HepG2 (cell line): ENCODE results near the gene IL1RL2. TPM values are rescaled to one million over a fixed set of nuclear protein-coding genes. Genes with fewer than 3 reads are reported as not detected.

Experiments used
- RFX3 ChIP-seq: IDR thresholded peaks from 2 replicates; pipeline ENCODE4 v1.6.1; 2016; ENCODE audit warnings: missing biosample characterization, missing genetic modification reagents
- RXRB ChIP-seq: IDR thresholded peaks from 2 replicates; pipeline ENCODE4 v1.6.1; 2016; ENCODE audit warnings: borderline replicate concordance, missing genetic modification reagents, missing compliant biosample characterization
- SMC3 ChIP-seq: IDR thresholded peaks from 2 replicates; pipeline ENCODE4 v1.6.1; 2011; ENCODE audit warnings: low read length, improper control_type of control experiment
- YEATS2 ChIP-seq: sonication (generic); formaldehyde crosslinking; IDR thresholded peaks from 2 replicates; pipeline ENCODE4 v1.4.0; 2020; ENCODE audit warnings: missing genetic modification reagents, borderline replicate concordance
- ZKSCAN5 ChIP-seq: sonication (generic); formaldehyde crosslinking; IDR thresholded peaks from 2 replicates; pipeline ENCODE4 v1.5.1; 2020; ENCODE audit warnings: mild to moderate bottlenecking, missing genetic modification reagents
- ZNF138 ChIP-seq: sonication (generic); formaldehyde crosslinking; IDR thresholded peaks from 2 replicates; pipeline ENCODE4 v1.5.0; 2020; ENCODE audit warnings: mild to moderate bottlenecking, low read depth, missing genetic modification reagents
- ZNF274 ChIP-seq: sonication (generic); formaldehyde crosslinking; IDR thresholded peaks from 2 replicates; pipeline ENCODE4 v1.5.1; 2020; ENCODE audit warnings: mild to moderate bottlenecking, missing genetic modification reagents
- ZNF317 ChIP-seq: sonication (generic); formaldehyde crosslinking; IDR thresholded peaks from 2 replicates; pipeline ENCODE4 v1.5.0; 2020; ENCODE audit warnings: mild to moderate bottlenecking, missing genetic modification reagents
- ZNF567 ChIP-seq: sonication (generic); formaldehyde crosslinking; IDR thresholded peaks from 2 replicates; pipeline ENCODE4 v1.8.1; 2023; ENCODE audit warnings: mild to moderate bottlenecking, missing genetic modification reagents, borderline replicate concordance
- ZNF724P ChIP-seq: sonication (generic); formaldehyde crosslinking; IDR thresholded peaks from 2 replicates; pipeline ENCODE4 v1.8.0; 2022; ENCODE audit warnings: missing genetic modification reagents, borderline replicate concordance
- polyA plus RNA-seq, 8 experiments: library from polyadenylated mRNA; depleted of rRNA in 3 of 8; stranded (reverse) in 7 of 8; unstranded in 1 of 8; fragments of >200 nt; fragmentation: Illumina TruSeq in 4 of 8; extraction: Trizol in 4 of 8; gene quantifications; 2 replicates each; pipeline versions ENCODE4 v1.2.1 to v1.2.3, GENCODE V29; 2011 to 2016; ENCODE audit warnings: low read depth in 4 of 8, missing spikeins in 1 of 8, mixed read lengths in 1 of 8; ENCODE audit not compliant: insufficient read depth in 1 of 8
- total RNA-seq, 5 experiments: library from RNA; depleted of rRNA; stranded (reverse); fragments of >200 nt; fragmentation: Illumina TruSeq; extraction: Trizol; gene quantifications; 2 replicates each; pipeline ENCODE4 v1.2.3, GENCODE V29; 2016; ENCODE audit warnings: low read depth in 1 of 5
- TF ChIP-seq, protein P1 (sequence below): sonication (generic); formaldehyde crosslinking; IDR thresholded peaks from 2 replicates; pipeline ENCODE4 v1.4.0; 2020; ENCODE audit warnings: missing genetic modification reagents
- TF ChIP-seq, protein P2 (sequence below): sonication (generic); formaldehyde crosslinking; IDR thresholded peaks from 2 replicates; pipeline ENCODE4; 2020; ENCODE audit warnings: missing genetic modification reagents, mild to moderate bottlenecking, borderline replicate concordance
- TF ChIP-seq, protein P3 (sequence below): sonication (generic); formaldehyde crosslinking; IDR thresholded peaks from 2 replicates; pipeline ENCODE4 v1.4.0; 2020; ENCODE audit warnings: missing genetic modification reagents; ENCODE audit errors: not compliant biosample characterization
- TF ChIP-seq, protein P4 (sequence below), 2 experiments: sonication (generic) in 1 of 2; formaldehyde crosslinking in 1 of 2; IDR thresholded peaks; 2 replicates each; pipeline versions ENCODE4 v1.6.1 to v1.9.0; 2014 to 2022; ENCODE audit warnings: antibody characterized with exemption in 1 of 2, borderline replicate concordance in 1 of 2, inconsistent platforms in 1 of 2, low read depth in 1 of 2, missing genetic modification reagents in 1 of 2
- TF ChIP-seq, protein P5 (sequence below): sonication (generic); formaldehyde crosslinking; IDR thresholded peaks from 2 replicates; pipeline ENCODE4 v1.5.1; 2020; ENCODE audit warnings: missing genetic modification reagents, mild to moderate bottlenecking, borderline replicate concordance

Gene IL1RL2
- total and polyA plus RNA-seq, 2 of the 13 experiments (the other 11 are each of a cell fraction or from before 2014, with no cell fraction given) = 0.03 TPM; not detected in 1

DNA sequence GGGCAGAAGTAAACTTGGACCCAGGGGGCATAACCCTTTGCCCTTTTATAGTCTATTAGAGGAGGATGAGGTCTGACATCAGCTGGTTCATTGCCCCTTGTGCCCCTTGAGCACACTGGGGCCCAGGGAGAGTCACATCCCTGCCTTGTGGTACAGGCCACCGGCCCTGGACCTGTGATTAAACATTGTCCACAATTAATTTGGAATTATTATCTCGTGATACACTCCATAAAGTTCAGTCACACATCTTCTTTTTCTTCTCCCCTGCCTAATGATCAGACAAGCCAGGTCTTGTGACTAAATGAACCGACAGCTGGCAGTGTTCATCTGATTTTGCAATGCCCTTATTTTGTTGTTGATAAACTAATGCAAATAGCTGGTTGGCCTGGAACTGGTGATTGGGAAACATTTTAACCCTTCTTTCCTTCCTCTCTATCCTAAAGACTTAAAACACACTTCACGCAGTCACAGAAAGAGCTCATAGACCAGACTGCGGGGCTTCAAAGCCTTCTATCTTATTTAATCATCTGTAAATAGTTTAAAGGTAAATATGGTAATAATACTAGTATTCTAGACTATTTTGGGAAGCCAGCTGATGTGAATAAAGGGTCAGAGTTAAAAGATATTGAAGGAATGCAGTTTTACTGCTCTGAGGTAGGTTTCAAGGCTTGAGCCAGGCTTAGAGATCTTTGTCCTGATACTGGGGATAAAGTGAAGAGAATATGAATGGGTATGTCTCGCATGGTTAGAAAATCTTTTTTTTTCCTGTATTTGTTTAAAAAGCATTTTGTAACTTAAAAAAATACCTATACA is 30.9 kb upstream of the IL1RL2 start (continued):
- peak; percentile 49; the same call in 1 of the 2 replicates for TF ChIP-seq YEATS2 (CRISPR knock-in tag)
- no peak for TF ChIP-seq RFX3 (CRISPR knock-in tag)
- peak; percentile 91 for TF ChIP-seq ZNF274 (CRISPR knock-in tag)
- TF ChIP-seq, protein P1, sequence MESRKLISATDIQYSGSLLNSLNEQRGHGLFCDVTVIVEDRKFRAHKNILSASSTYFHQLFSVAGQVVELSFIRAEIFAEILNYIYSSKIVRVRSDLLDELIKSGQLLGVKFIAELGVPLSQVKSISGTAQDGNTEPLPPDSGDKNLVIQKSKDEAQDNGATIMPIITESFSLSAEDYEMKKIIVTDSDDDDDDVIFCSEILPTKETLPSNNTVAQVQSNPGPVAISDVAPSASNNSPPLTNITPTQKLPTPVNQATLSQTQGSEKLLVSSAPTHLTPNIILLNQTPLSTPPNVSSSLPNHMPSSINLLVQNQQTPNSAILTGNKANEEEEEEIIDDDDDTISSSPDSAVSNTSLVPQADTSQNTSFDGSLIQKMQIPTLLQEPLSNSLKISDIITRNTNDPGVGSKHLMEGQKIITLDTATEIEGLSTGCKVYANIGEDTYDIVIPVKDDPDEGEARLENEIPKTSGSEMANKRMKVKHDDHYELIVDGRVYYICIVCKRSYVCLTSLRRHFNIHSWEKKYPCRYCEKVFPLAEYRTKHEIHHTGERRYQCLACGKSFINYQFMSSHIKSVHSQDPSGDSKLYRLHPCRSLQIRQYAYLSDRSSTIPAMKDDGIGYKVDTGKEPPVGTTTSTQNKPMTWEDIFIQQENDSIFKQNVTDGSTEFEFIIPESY = no peak
- TF ChIP-seq SMC3 = peak; percentile 68
- TF ChIP-seq RXRB = peak; percentile 95
- no peak; the same call in 1 of the 2 replicates for TF ChIP-seq ZNF317 (CRISPR knock-in tag)
- TF ChIP-seq ZNF567 = 0 out of 2 replicates have a peak, but pooled peaks have one; percentile 65
- TF ChIP-seq ZKSCAN5 (CRISPR knock-in tag) = no peak
- TF ChIP-seq, protein P2, sequence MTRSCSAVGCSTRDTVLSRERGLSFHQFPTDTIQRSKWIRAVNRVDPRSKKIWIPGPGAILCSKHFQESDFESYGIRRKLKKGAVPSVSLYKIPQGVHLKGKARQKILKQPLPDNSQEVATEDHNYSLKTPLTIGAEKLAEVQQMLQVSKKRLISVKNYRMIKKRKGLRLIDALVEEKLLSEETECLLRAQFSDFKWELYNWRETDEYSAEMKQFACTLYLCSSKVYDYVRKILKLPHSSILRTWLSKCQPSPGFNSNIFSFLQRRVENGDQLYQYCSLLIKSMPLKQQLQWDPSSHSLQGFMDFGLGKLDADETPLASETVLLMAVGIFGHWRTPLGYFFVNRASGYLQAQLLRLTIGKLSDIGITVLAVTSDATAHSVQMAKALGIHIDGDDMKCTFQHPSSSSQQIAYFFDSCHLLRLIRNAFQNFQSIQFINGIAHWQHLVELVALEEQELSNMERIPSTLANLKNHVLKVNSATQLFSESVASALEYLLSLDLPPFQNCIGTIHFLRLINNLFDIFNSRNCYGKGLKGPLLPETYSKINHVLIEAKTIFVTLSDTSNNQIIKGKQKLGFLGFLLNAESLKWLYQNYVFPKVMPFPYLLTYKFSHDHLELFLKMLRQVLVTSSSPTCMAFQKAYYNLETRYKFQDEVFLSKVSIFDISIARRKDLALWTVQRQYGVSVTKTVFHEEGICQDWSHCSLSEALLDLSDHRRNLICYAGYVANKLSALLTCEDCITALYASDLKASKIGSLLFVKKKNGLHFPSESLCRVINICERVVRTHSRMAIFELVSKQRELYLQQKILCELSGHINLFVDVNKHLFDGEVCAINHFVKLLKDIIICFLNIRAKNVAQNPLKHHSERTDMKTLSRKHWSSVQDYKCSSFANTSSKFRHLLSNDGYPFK = no peak
- no peak for TF ChIP-seq ZNF138 (CRISPR knock-in tag)
- TF ChIP-seq ZNF724P (CRISPR knock-in tag) = no peak
- TF ChIP-seq, protein P3, sequence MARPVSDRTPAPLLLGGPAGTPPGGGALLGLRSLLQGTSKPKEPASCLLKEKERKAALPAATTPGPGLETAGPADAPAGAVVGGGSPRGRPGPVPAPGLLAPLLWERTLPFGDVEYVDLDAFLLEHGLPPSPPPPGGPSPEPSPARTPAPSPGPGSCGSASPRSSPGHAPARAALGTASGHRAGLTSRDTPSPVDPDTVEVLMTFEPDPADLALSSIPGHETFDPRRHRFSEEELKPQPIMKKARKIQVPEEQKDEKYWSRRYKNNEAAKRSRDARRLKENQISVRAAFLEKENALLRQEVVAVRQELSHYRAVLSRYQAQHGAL (CRISPR knock-in tag) = no peak
- TF ChIP-seq, protein P4, sequence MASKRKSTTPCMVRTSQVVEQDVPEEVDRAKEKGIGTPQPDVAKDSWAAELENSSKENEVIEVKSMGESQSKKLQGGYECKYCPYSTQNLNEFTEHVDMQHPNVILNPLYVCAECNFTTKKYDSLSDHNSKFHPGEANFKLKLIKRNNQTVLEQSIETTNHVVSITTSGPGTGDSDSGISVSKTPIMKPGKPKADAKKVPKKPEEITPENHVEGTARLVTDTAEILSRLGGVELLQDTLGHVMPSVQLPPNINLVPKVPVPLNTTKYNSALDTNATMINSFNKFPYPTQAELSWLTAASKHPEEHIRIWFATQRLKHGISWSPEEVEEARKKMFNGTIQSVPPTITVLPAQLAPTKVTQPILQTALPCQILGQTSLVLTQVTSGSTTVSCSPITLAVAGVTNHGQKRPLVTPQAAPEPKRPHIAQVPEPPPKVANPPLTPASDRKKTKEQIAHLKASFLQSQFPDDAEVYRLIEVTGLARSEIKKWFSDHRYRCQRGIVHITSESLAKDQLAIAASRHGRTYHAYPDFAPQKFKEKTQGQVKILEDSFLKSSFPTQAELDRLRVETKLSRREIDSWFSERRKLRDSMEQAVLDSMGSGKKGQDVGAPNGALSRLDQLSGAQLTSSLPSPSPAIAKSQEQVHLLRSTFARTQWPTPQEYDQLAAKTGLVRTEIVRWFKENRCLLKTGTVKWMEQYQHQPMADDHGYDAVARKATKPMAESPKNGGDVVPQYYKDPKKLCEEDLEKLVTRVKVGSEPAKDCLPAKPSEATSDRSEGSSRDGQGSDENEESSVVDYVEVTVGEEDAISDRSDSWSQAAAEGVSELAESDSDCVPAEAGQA (IDR thresholded peaks at IDR 0.05; ENCODE audit: low read depth) = peak; percentile 25; the same call in 1 of the 2 replicates
- TF ChIP-seq, protein P4 (CRISPR knock-in tag; IDR thresholded peaks at IDR 0.05; ENCODE audit: borderline replicate concordance) = no peak
- TF ChIP-seq, protein P5, sequence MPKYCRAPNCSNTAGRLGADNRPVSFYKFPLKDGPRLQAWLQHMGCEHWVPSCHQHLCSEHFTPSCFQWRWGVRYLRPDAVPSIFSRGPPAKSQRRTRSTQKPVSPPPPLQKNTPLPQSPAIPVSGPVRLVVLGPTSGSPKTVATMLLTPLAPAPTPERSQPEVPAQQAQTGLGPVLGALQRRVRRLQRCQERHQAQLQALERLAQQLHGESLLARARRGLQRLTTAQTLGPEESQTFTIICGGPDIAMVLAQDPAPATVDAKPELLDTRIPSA (CRISPR knock-in tag) = no peak
